GM12872 (cell line): ENCODE measurements around the gene ZNF649.

ENCODE experiments used
- TF ChIP-seq, protein P1 (sequence below): IDR thresholded peaks from 3 replicates; pipeline ENCODE4 v1.5.1; 2011; ENCODE audit warnings: low read depth, mild to moderate bottlenecking, low read length, moderate library complexity; ENCODE audit not compliant: insufficient read depth

Gene ZNF649

DNA sequence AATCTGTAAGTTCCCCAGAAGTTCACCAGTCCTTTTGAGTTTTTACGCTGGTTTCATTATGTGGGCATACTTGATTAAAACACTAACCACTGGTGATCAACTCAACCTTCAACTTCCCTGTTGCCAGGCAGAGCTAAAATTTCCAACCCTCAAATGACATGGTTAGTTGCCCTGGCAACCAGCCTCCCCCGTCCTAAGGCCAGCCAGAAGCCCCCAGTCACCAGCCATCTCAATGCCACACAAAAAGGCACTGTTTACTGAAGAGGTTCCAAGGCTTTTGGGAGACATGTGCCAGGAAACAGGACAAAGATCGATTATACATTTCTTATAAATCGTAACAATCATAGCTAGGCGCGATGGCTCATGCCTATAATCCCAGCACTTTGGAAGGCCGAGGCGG is 1.6 kb downstream of the ZNF649 start:
- TF ChIP-seq, protein P1, sequence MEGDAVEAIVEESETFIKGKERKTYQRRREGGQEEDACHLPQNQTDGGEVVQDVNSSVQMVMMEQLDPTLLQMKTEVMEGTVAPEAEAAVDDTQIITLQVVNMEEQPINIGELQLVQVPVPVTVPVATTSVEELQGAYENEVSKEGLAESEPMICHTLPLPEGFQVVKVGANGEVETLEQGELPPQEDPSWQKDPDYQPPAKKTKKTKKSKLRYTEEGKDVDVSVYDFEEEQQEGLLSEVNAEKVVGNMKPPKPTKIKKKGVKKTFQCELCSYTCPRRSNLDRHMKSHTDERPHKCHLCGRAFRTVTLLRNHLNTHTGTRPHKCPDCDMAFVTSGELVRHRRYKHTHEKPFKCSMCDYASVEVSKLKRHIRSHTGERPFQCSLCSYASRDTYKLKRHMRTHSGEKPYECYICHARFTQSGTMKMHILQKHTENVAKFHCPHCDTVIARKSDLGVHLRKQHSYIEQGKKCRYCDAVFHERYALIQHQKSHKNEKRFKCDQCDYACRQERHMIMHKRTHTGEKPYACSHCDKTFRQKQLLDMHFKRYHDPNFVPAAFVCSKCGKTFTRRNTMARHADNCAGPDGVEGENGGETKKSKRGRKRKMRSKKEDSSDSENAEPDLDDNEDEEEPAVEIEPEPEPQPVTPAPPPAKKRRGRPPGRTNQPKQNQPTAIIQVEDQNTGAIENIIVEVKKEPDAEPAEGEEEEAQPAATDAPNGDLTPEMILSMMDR: no peak

DNA sequence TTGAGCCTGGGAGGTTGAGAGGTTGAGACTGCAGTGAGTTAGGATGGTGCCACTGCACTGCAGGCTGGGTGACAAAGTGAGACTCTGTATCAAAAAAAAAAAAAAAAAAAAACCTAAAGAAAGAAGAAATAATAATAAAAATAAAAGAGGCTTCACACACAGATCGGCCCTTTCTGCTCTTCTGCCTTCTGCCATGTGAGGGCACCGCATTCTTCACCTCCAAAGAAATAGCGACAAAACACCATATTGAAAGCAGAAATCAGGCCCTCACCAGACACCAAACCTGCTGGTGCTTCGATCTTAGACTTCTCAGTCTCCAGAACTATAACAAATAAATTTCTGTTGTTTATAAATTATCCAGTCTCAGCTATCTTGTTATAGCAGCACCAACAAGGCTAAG is 3.0 kb downstream of the ZNF649 start:
- TF ChIP-seq, protein P1: no peak

DNA sequence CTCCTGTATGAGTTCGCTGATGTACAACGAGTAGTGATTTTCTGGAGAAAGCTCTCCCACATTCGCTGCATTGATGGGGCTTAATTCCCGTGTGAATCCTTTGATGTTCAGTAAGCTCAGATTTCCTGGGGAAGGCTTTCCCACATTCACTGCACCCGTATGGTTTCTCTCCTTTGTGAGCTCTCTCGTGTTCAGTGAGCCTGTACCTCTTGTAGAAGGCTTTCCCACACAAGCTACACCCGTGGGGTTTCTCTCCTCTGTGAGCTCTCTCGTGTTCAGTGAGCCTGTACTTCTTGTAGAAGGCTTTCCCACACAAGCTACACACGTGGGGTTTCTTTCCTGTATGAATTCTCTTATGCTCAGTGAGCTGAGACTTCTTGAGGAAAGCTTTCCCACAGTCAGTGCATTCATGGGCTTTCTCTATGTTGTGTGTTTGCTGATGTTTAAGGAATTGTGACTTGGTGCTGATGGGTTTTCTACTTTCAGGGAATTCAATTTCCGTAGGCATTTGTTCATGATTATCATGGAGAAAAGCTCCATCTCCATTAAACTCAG is 13.5 kb downstream of the ZNF649 start:
- TF ChIP-seq, protein P1: no peak

DNA sequence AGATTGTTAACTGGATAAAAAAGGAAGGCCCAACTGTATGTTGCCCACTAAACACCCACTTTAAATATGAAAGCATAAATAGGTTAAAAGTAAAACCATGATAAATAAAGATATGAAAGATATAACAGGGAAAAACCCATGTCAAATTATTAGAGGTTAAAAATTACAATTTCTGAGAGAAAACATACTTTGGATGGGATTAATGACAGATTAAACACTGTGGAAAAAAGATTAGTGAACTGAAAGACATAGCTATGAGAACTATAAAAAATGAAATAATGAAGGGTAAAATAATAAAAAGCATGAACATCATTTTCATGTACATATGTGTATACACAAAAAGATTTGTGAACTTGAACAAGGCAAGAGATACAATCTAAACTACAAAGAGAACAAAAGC is 14.9 kb downstream of the ZNF649 start:
- TF ChIP-seq, protein P1: no peak

DNA sequence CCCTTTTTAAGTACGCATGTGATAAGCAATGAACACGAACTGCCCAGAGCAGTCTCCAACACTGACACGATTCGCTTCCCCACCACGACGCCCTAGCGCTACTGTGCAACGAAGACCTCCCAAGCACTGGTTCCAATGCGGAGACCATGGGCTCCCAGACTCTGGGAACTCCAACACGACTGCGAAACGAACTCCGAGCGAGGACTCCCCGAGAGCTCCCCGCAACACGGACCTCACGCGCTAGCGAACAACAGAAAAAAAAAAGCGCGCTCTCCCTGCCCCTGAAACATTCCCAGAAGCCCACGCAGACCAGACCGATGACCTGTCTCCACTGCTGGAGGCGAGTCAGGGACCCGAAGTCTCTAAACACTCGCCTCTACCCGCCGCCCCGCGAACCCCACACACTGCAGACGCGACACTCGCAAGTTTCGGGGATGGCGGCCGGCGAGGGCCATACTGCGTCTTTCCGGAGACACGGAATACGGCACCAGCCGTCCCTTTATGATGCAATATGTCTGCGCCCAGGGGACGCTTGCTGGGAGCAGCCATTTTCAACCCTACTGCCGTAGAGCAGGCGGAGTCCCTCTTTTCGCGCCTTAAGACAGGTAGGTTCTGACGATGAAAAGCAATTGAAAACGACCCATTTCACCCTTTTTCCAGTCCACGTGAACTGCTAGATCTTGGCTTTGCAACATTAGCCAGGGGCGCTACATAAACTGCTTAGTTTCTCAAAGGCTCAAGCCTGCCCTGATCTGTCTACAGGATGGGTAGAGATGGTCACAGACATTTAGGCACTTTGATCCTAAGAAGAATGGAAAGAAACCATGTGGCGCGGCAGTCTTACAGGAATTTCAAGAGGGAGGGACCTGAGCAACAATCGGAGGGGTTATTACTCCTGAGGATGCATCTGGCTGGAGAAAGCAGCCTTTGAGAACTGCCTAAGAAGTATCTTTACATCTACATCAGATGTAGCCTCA is 17.0 kb downstream of the ZNF649 start, which contains the start of gene ZNF577:
Gene ZNF577 (minus strand): TSS at position 430 of the 977 bp plus-strand sequence. CDS start 7,569 bp downstream, outside the sequence.
- TF ChIP-seq, protein P1: no peak

DNA sequence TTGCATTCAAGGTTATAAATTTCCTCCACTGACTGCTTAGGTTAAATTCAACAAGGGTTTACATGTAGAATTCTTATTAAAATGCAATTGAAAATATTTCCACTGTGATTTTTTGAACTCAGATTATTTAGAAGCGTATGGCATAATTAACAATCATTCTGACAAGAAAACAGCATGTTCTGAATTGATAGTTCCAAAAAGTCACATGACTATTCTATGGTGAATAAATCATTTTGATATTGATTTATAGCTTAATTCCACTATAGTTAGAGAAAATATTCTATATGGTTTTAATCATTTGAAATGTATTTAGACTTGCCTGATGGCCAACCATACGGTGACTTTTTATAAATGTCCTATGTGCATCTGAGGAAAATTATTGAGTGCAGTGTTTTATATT is 20.1 kb downstream of the ZNF649 start:
- TF ChIP-seq, protein P1: no peak

DNA sequence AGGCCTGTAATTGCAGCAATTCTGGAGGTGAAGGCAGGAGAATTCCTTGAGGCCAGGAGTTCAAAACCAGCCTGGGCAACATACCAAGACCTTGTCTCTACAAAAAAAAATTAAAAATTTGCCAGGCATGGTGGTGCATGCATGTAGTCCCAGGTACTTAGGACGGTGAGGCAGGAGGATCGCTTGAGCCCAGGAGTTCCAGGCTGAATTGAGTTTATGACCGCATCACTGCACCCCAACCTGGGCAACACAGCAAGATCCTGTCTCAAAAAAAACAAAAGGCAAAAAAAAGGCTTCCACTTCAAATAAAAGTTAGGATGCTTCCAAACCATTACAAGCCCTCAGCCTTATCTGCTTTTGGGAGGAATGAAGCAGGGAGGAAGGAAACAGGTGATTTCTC is 22.3 kb downstream of the ZNF649 start:
- TF ChIP-seq, protein P1: no peak
